ENCODE data around the gene PLCD3.

- peak in 2 of 12 donors; percentile 15 to 24 for TF ChIP-seq CTCF (IDR thresholded peaks at IDR 0.05)
- peak; percentile 17 to 83 for TF ChIP-seq POLR2A (IDR thresholded peaks at IDR 0.05)
Observed at GRCh38 chr17:45060797-45061605, 71.3 kb downstream of the PLCD3 start, which contains the start of gene NMT1.
